ENCODE measurements around the gene COL25A1.

DNA sequence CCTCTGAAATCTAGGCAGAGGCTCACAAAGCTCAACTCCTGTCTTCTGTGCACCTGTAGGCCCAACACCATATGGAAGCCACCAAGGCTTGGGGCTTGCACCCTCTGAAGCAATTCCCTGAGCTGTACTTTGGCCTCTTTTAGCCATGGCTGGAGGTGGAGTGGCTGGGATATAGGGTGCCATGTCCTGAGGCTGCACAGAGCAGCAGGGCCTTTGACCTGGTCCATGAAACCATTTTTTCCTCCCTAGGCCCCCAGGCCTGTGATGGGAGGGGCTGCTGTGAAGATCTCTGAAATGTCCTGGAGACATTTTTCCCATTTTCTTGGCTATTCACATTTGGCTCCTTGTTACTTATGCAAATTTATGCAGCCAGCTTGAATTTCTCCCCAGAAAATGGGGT is 20.9 kb upstream of the COL25A1 start:
- TF ChIP-seq, protein P1, sequence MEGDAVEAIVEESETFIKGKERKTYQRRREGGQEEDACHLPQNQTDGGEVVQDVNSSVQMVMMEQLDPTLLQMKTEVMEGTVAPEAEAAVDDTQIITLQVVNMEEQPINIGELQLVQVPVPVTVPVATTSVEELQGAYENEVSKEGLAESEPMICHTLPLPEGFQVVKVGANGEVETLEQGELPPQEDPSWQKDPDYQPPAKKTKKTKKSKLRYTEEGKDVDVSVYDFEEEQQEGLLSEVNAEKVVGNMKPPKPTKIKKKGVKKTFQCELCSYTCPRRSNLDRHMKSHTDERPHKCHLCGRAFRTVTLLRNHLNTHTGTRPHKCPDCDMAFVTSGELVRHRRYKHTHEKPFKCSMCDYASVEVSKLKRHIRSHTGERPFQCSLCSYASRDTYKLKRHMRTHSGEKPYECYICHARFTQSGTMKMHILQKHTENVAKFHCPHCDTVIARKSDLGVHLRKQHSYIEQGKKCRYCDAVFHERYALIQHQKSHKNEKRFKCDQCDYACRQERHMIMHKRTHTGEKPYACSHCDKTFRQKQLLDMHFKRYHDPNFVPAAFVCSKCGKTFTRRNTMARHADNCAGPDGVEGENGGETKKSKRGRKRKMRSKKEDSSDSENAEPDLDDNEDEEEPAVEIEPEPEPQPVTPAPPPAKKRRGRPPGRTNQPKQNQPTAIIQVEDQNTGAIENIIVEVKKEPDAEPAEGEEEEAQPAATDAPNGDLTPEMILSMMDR (IDR thresholded peaks at IDR 0.05), result no peak
- TF ChIP-seq EP300 (IDR thresholded peaks at IDR 0.05) (no peak), POLR2AphosphoS5 (IDR thresholded peaks at IDR 0.05) (no peak)

Measured in upper lobe of left lung (tissue), 4 donors.